Measurements from ENCODE around the gene CHD6. TPM values are rescaled to one million over a fixed set of nuclear protein-coding genes. Genes with fewer than 3 reads are reported as not detected.

Gene CHD6
- total and polyA plus RNA-seq, 8 donors, result 27.7 to 68.6 (median 52.4) TPM

GRCh38 chr20:41424011-41424410, 194.2 kb downstream of the CHD6 start:
- ATAC-seq, result no peak
- Histone ChIP-seq H3K27ac (no peak overlapping the region), H3K36me3 (peaks cover 0 to 59% of the 10 kb centered on the region in 2 donors), H3K27me3 (no peaks in the 10 kb centered on the region), H3K4me1 (no peaks in the 10 kb centered on the region), H3K4me3 (no peak overlapping the region), H3K9me3 (no peaks in the 10 kb centered on the region)
- intact Hi-C loops (cut with DNase I), result no loop called here
- no peak for TF ChIP-seq CTCF (IDR thresholded peaks at IDR 0.05)
- DNase-seq, result no peak

GRCh38 chr20:41422953-41423352, 195.2 kb downstream of the CHD6 start:
- H3K4me1 ChIP-seq, result no peaks in the 10 kb centered on the region
- no peaks in the 10 kb centered on the region for H3K9me3 ChIP-seq
- intact Hi-C loops (cut with DNase I), result no loop called here
- ATAC-seq (no peak), DNase-seq (no peak)
- H3K27ac ChIP-seq, result no peak overlapping the region
- no peaks in the 10 kb centered on the region for H3K27me3 ChIP-seq
- no peak overlapping the region for H3K4me3 ChIP-seq
- peaks cover 0 to 60% of the 10 kb centered on the region in 2 donors for H3K36me3 ChIP-seq
- no peak for TF ChIP-seq CTCF (IDR thresholded peaks at IDR 0.05)

GRCh38 chr20:41418739-41419293, 199.4 kb downstream of the CHD6 start:
- TF ChIP-seq CTCF (IDR thresholded peaks at IDR 0.05), result no peak
- H3K27ac ChIP-seq, result no peak overlapping the region
- ATAC-seq (no peak), DNase-seq (no peak)
- H3K36me3 ChIP-seq, result peaks cover 0 to 83% of the 10 kb centered on the region in 2 donors
- intact Hi-C loops (cut with DNase I), result no loop called here
- no peaks in the 10 kb centered on the region for H3K27me3 ChIP-seq
- H3K4me3 ChIP-seq, result no peak overlapping the region
- H3K9me3 ChIP-seq, result no peaks in the 10 kb centered on the region
- no peaks in the 10 kb centered on the region for H3K4me1 ChIP-seq

- Histone ChIP-seq H3K27ac (no peak overlapping the region), H3K36me3 (peaks cover 0 to 84% of the 10 kb centered on the region in 2 donors), H3K4me3 (no peak overlapping the region), H3K4me1 (no peaks in the 10 kb centered on the region), H3K27me3 (no peaks in the 10 kb centered on the region), H3K9me3 (no peaks in the 10 kb centered on the region)
- DNase-seq, result no peak
- no peak for TF ChIP-seq CTCF (IDR thresholded peaks at IDR 0.05)
- intact Hi-C loops (cut with DNase I), result no loop called here
- no peak for ATAC-seq
These were observed 200.1 kb downstream of the CHD6 start for GRCh38 chr20:41418031-41418430.

GRCh38 chr20:41415191-41415590, 203.0 kb downstream of the CHD6 start:
- Histone ChIP-seq H3K4me3 (no peak overlapping the region), H3K36me3 (peaks cover 0 to 83% of the 10 kb centered on the region in 2 donors), H3K4me1 (no peaks in the 10 kb centered on the region), H3K27me3 (no peaks in the 10 kb centered on the region), H3K27ac (no peak overlapping the region), H3K9me3 (no peaks in the 10 kb centered on the region)
- intact Hi-C loops (cut with DNase I), result no loop called here
- no peak for DNase-seq
- no peak for TF ChIP-seq CTCF (IDR thresholded peaks at IDR 0.05)
- no peak for ATAC-seq
